Superior temporal gyrus (tissue), 1 donor: Measurements from ENCODE around the gene LEO1.

ENCODE experiments used
- DNase-seq: peaks from one replicate; pipeline ENCODE4 v3.0.0-alpha.2; 2016; ENCODE audit errors: extremely low spot score

LEO1 gene

DNA sequence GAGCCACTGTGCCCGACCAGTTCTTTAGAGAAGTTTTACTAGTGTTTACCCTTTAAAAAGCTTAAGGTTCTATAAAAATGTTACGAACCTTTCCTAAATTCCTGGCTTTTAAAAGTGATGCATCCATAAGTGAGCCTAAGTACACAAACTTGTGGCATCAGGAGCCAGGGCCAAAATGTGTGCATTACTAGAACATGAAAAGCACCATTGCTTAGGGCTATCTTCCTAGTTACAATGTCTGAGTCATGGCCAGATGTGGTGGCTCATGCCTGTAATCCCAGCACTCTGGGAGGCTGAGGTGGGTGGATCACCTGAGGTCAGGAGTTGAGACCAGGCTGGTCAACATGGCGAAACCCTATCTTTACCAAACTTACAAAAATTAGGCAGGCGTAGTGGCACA, 39.9 kb downstream of the LEO1 start:
- DNase-seq, result no peak

DNA sequence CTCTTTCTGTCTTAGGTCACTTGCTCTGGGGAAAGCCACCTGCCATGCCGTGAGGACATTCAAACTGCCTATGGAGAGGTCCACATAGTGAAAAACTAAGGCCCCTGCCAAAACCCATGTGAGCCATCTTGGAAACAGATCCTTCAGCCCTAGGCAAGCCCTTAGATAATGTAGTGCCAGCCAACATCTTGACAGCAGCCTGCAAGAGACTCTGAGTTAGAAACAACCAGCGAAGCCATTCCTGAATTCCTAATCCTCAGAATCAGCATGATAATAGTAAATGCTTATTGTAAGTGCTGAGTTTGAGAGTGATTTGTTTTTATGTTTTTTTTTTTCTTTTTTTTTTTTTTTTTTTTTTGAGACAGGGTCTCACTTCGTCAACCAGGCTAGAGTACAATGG, 40.6 kb downstream of the LEO1 start:
- no peak for DNase-seq

DNA sequence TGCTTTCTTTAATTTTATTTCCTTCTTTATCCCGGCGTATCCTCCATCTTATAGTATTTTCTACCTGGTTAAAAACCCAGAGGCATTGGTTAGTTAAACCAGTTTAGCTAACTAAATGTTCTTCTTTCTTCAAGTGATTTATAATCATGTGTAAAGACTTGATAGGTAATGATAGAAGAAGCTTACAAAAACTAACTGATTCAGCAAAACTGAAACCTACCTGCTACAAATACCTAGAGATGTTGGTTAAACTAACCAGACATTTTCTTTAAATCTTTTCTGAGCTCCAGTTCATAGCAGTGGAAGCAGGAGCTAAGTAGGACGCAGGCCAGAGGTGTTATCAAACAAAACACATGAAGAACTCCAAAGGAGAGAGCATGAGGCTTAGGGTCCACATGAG, 44.8 kb downstream of the LEO1 start:
- no peak for DNase-seq

DNA sequence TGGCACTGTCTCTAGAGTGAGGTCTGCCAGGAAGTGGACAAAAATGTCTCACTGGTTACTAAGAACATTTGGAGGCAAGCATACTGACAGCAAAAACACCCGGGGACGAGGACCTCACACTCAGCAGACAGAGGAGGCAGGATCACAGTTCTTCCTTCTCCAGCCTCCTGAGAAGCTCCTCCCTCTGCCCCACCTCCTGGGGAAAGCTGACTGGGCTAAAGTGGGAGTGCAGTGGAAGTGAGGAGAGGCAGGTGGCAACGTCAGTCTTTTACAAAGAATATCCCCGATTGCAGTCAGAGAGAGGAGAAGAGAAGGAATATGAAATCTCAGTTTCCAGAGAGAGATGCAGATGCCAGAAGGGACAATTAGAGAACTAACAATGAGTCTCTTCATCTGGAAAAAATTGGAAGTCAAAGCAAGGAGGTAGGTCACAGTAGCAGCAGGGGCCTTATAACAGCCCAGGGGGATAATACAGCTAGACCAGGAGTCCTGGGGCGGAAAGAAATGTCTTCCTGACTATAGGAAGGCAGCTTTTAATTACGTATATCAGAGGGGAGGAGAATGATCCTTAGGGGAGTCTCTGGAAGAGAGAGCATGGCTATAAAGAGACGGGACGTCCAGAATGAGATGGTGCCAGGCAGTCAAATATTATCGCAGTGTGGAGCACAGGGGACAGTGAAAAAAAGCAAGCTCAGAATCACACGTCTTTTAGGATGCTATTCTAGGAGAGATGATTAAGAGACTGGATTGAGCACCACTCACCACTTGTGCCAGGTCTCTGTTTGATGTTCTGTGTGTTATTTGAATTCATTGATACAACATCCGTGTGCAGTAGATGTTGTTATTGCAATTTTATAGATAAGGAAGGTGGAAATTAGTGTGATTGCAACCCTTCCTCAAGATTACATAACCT, 47.2 kb downstream of the LEO1 start:
- peak; percentile 51 for DNase-seq

DNA sequence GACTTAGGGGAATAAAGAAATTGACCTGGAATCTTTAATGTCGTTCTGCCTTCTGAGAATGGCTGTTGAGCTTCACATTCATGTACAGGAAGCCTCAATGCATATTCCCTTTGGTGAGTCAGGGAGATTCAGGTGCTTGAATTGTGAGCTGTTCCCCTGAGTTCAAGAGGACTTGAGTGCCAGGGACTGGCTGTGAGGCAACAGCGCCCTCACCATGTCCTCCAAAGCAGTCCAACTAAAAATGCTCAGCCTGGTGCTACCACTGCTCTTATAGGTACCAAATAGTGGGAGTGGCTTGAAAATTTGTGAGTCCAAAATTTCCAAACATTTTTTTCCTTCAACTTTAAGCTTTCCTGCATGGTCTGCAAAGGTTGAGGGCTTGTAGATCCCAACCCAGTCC, 54.1 kb downstream of the LEO1 start:
- no peak for DNase-seq

DNA sequence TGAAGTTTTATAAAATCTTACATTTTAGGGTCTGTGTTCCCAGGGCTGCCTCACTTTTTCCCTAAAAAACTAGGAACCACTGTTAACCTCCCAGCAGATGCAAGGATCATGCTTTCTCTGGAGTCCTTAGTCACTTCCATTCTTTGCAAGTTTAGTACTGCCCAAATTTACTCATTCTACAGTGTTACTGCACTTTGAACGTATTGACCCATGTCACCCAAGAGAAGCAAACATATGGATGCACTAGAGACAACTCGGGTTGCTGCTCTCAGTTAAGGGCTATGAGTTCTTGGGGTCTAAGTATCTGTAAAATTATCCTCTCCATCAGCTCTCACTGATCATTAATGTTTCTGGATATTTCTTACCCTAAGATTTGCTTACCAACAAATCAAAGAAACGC, 59.0 kb downstream of the LEO1 start:
- no peak for DNase-seq

DNA sequence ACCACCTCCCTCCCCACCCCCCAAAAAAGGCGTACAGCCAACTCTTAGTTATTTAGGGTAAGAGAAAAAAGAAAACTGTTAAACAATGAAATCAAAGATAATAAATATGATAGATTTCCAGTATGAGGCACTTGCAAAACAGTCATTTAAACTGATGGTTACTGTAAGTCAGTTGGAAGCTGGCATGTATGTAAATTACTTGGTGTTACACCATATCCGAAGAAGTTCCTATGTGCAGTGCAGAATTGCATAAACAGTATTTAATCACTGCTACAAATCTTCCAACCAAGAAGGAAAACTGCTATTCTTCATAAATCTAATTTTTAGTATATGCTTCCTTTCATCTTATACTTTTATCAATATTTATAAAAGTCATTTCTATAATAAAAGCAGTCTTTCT, 62.0 kb downstream of the LEO1 start:
- no peak for DNase-seq

DNA sequence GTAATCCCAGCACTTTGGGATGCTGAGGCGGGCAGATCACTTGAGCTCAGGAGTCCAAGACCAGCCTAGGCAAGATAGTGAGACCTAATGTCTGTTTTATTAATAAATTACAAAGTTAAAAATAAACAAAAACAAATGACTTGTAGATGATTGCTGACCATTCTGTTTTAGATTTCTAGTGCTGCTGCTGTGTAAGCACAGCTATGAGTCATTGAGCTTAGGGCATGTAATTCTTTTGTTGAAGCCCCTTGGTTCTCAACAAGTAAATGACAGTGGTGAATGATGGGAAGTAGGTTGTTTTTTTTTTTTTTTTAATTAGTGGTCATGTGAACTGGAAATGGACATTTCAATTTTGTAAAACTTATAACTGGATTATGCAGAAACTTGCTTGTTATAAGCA, 63.3 kb downstream of the LEO1 start:
- DNase-seq, result no peak

DNA sequence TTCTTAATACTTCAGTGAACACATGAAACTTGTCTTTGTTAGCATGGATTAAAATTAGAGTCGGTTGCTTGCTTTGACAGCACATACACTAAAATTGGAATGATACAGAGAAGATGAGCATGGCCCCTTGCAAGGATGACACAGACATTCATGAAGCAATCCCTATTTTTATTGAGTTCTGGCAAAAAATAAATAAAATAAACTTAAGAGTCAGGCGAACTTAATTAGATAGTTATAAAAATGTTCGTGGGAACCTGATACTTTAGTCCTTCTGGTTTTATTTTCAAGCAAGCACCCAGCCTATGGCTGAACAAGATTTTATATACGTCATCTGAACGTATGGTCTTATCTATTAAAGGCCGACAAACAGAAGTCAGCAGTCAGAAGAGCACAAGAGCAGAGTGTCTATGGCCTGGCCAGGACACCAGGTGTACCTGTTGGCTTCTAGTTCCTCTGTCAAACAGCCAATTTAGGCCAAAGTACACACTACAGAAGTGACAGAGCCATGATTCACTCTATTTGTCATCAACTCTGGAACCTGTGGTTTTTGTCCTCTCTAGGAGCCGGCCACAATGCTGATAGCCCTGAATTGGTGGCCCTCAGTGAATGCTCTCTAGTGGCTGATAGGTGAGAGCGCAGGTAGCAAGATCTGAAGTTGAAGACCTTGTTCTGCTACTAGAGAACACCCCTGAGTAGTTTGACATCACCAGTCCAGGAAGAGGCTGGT, 64.3 kb downstream of the LEO1 start:
- no peak for DNase-seq

DNA sequence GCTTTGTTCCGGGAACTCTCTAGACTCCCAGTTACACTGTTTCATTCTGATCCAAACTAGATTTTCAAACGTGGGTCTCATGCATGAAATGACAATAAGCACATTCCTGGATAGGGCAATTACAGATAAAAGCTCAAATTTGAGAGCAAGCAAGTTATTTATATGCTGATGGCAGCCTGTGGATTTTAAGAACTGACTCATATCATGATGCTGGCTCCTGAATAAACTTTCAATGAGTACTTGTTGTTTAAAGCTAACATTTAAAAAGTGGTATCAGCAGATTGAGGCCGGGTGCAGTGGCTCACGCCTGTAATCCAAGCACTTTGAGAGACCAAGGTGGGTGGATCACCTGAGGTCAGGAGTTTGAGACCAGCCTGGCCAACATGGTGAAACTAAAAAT, 66.6 kb downstream of the LEO1 start:
- DNase-seq, result no peak

DNA sequence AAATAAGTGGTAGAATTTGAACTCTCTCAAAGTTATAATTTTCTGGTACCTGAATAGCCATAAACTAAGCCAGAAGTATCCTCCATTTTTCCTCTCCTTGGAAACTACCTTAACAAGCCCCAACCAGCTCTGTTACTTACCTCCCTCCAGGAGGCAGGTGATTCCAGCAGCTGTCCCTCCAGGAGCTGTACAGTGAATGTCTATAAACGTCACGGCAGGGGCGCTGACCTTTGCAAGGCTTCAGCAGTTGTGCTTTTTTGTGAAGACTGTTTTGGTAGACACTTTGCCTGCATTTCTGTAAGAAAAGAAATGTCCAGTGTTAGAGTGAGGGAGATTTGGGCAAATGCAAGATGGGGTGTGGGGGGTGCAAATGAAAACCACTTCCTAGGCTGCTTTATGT, 67.2 kb downstream of the LEO1 start:
- DNase-seq, result no peak

DNA sequence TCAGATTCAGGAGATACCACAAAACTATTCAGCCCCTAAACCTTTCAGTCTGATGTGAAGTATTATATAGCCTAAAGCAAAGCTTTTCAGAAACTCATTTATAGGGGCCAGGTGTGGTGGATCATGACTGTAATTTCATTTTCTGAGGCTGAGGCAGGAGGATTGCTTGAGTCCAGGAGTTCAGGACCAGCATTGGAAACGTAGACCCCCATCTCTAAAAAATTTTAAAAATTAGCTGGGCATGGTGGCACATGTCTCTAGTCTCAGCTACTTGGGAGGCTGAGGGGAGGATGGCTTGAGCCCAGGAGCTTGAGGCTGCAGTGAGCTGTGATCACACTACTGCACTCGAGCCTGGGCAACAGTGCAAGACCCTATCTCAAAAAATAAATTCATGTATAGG, 82.1 kb downstream of the LEO1 start:
- no peak for DNase-seq

DNA sequence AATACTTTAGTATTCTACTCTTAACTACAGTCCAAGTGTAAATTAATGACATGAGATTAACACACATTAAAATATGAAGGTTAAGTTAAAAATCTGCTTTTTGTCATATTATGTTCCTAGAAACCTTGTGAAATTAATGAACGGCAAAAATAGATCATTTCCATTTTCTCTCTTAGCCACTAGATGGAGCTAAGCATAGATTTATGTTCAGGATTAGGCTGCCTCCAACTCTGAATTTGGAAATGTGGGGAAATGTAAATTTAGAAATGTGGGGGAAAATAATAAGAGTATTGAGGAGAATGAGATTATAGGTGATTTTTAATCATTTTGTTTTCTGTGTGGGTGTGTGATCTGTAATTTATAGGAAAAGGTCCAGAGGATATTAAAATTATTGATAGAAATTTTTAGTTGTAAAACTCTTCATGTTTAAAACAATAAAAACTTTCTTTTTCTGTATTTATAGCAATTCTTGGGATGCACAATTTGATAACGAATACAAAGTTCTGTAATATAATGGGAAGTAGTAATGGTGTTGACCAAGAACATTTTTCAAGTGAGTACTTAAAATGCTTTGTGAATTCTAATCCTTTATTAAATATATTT, 82.9 kb downstream of the LEO1 start:
- DNase-seq, result peak; percentile 77
